ENCODE data around the gene SETD7.
"Not testable (repeated sequence)": the region's sequence is repeated elsewhere in the genome, so short reads cannot be mapped to it uniquely, and the experiment has no call there.

Gene SETD7

GRCh38 chr4:139465922-139466321 is 90.1 kb downstream of the SETD7 start:
- TF ChIP-seq, protein P1, sequence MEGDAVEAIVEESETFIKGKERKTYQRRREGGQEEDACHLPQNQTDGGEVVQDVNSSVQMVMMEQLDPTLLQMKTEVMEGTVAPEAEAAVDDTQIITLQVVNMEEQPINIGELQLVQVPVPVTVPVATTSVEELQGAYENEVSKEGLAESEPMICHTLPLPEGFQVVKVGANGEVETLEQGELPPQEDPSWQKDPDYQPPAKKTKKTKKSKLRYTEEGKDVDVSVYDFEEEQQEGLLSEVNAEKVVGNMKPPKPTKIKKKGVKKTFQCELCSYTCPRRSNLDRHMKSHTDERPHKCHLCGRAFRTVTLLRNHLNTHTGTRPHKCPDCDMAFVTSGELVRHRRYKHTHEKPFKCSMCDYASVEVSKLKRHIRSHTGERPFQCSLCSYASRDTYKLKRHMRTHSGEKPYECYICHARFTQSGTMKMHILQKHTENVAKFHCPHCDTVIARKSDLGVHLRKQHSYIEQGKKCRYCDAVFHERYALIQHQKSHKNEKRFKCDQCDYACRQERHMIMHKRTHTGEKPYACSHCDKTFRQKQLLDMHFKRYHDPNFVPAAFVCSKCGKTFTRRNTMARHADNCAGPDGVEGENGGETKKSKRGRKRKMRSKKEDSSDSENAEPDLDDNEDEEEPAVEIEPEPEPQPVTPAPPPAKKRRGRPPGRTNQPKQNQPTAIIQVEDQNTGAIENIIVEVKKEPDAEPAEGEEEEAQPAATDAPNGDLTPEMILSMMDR (IDR thresholded peaks at IDR 0.05; ENCODE audit: low read depth, low read length, missing control alignments), result no peak
- in situ Hi-C loops (cut with HindIII; ENCODE audit: low sequenced_read_pairs), result no loop called here
- DNase-seq (ENCODE audit: low read depth), result no peak
- H3K4me3 ChIP-seq (ENCODE audit: low read depth, low read length), result no peak overlapping the region

- DNase-seq (ENCODE audit: low read depth); in situ Hi-C loops (cut with HindIII; ENCODE audit: low sequenced_read_pairs); H3K4me3 ChIP-seq (ENCODE audit: low read depth, low read length): not testable (repeated sequence)
These were observed 91.5 kb downstream of the SETD7 start for GRCh38 chr4:139464512-139464911.

DNA sequence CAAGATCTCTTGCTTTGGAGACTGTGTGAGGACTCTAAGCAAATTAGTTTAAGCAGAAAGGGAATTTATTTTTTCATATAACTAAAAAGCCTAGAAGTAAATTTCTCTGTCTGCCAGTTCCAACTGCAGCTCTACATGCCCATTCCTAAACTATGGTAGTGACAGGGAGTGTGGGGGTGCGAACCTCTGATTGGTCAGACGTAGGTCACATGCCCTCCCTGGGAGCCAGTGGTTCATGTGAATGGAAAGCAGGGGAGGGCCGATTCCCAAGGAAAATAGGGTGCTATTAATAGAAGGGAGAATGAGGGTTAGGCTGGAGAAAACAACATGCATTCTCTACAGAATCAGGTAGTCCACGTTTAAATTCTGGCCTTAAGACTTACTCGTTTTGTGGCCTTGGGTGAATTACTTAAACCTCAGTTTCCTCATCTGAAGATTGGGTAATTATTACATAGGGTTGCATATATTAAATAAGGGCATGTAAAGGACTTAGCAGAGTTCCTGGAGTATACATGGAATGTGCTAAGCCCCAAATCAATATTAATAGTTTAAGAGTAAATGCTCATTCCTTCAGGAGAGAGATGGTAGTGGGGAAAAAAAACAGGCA is 94.9 kb downstream of the SETD7 start:
- in situ Hi-C loops (cut with HindIII; ENCODE audit: low sequenced_read_pairs), result no loop called here
- no peak for DNase-seq (ENCODE audit: low read depth)
- TF ChIP-seq, protein P1 (IDR thresholded peaks at IDR 0.05; ENCODE audit: low read depth, low read length, missing control alignments), result no peak
- H3K4me3 ChIP-seq (ENCODE audit: low read depth, low read length), result no peak overlapping the region

GRCh38 chr4:139460565-139460964 is 95.5 kb downstream of the SETD7 start:
- no peak overlapping the region for H3K4me3 ChIP-seq (ENCODE audit: low read depth, low read length)
- DNase-seq (ENCODE audit: low read depth), result no peak
- TF ChIP-seq, protein P1 (IDR thresholded peaks at IDR 0.05; ENCODE audit: low read depth, low read length, missing control alignments), result no peak
- in situ Hi-C loops (cut with HindIII; ENCODE audit: low sequenced_read_pairs), result no loop called here

GRCh38 chr4:139458999-139459398 is 97.0 kb downstream of the SETD7 start:
- no peak overlapping the region for H3K4me3 ChIP-seq (ENCODE audit: low read depth, low read length)
- in situ Hi-C loops (cut with HindIII; ENCODE audit: low sequenced_read_pairs), result no loop called here
- TF ChIP-seq, protein P1 (IDR thresholded peaks at IDR 0.05; ENCODE audit: low read depth, low read length, missing control alignments), result no peak
- DNase-seq (ENCODE audit: low read depth), result no peak

- H3K4me3 ChIP-seq (ENCODE audit: low read depth, low read length), result no peak overlapping the region
- no peak for DNase-seq (ENCODE audit: low read depth)
- in situ Hi-C loops (cut with HindIII; ENCODE audit: low sequenced_read_pairs), result no loop called here
- TF ChIP-seq, protein P1 (IDR thresholded peaks at IDR 0.05; ENCODE audit: low read depth, low read length, missing control alignments), result no peak
These were observed 97.5 kb downstream of the SETD7 start for GRCh38 chr4:139458543-139458942.

- TF ChIP-seq, protein P1 (IDR thresholded peaks at IDR 0.05; ENCODE audit: low read depth, low read length, missing control alignments), result no peak
- H3K4me3 ChIP-seq (ENCODE audit: low read depth, low read length), result no peak overlapping the region
- no peak for DNase-seq (ENCODE audit: low read depth)
- in situ Hi-C loops (cut with HindIII; ENCODE audit: low sequenced_read_pairs), result no loop called here
These were observed 98.7 kb downstream of the SETD7 start for GRCh38 chr4:139457318-139457717.
